Mammary epithelial cell (primary cell): Measurements from ENCODE around the gene TAS2R60.

Experiments used
- EZH2 ChIP-seq: IDR thresholded peaks from 2 replicates; pipeline ENCODE4 v1.6.1; 2012; ENCODE audit warnings: low read length, inconsistent platforms, borderline replicate concordance
- TF ChIP-seq, protein P1 (sequence below), 2 donors: IDR thresholded peaks in 1 of 2; conservative IDR thresholded peaks in 1 of 2; 2 replicates each; pipeline ENCODE4 v1.5.1; 2011 to 2012; ENCODE audit warnings: inconsistent platforms in 2 of 2, low read length in 2 of 2, mild to moderate bottlenecking in 2 of 2, control low read depth in 1 of 2, low read depth in 1 of 2; ENCODE audit not compliant: insufficient read depth in 1 of 2; ENCODE audit errors: extremely low read depth in 1 of 2

DNA sequence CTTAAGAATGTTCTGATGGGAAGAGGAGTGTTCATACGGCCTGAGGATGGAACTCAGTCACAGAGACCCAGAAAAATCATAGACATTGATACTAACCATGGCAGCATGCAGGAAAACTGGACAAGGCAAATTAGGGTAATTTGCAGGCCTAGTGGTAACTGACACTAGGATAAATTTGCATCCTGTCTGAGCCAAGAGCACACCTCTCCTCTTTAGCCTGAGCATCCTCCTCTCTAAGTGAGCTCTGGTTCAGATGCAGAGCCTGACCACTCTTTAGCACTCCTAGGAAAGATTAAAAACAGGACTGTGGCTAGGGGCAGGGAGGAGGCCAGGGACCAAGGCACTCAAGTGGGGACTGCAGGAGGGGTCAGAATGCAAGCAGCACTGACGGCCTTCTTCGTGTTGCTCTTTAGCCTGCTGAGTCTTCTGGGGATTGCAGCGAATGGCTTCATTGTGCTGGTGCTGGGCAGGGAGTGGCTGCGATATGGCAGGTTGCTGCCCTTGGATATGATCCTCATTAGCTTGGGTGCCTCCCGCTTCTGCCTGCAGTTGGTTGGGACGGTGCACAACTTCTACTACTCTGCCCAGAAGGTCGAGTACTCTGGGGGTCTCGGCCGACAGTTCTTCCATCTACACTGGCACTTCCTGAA lies 34.4 kb downstream of the TAS2R60 start, which contains the start of gene TAS2R41:
- TF ChIP-seq, protein P1, sequence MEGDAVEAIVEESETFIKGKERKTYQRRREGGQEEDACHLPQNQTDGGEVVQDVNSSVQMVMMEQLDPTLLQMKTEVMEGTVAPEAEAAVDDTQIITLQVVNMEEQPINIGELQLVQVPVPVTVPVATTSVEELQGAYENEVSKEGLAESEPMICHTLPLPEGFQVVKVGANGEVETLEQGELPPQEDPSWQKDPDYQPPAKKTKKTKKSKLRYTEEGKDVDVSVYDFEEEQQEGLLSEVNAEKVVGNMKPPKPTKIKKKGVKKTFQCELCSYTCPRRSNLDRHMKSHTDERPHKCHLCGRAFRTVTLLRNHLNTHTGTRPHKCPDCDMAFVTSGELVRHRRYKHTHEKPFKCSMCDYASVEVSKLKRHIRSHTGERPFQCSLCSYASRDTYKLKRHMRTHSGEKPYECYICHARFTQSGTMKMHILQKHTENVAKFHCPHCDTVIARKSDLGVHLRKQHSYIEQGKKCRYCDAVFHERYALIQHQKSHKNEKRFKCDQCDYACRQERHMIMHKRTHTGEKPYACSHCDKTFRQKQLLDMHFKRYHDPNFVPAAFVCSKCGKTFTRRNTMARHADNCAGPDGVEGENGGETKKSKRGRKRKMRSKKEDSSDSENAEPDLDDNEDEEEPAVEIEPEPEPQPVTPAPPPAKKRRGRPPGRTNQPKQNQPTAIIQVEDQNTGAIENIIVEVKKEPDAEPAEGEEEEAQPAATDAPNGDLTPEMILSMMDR (conservative IDR thresholded peaks at IDR 0.05 in 1 of 2, IDR thresholded peaks at IDR 0.05 in 1 of 2; ENCODE audit: extremely low read depth in 1 of 2, insufficient read depth in 1 of 2, low read depth in 1 of 2, low read length in 2 of 2): no peak
- no peak for TF ChIP-seq EZH2
